Measurements from ENCODE around the gene ZNF750. TPM values are rescaled to one million over a fixed set of nuclear protein-coding genes. Genes with fewer than 3 reads are reported as not detected.

Gene ZNF750
- polyA plus RNA-seq, 1 donor, result 1.5 TPM

- DNase-seq, result no peak
Observed at GRCh38 chr17:82813299-82814051, 26.3 kb downstream of the ZNF750 start.

GRCh38 chr17:82812601-82813000 lies 27.2 kb downstream of the ZNF750 start:
- DNase-seq, result no peak

GRCh38 chr17:82812058-82812457 lies 27.8 kb downstream of the ZNF750 start:
- DNase-seq, result no peak

- DNase-seq, result no peak
Observed at GRCh38 chr17:82810644-82811430, 29.0 kb downstream of the ZNF750 start.

- DNase-seq, result no peak
Observed at GRCh38 chr17:82808921-82809905, 30.6 kb downstream of the ZNF750 start.

GRCh38 chr17:82808006-82808405 lies 31.8 kb downstream of the ZNF750 start:
- DNase-seq, result no peak

GRCh38 chr17:82807562-82807961 lies 32.3 kb downstream of the ZNF750 start:
- no peak for DNase-seq

GRCh38 chr17:82807101-82807500 lies 32.7 kb downstream of the ZNF750 start:
- no peak for DNase-seq

GRCh38 chr17:82806645-82807044 lies 33.2 kb downstream of the ZNF750 start:
- no peak for DNase-seq

- no peak for DNase-seq
Observed at GRCh38 chr17:82805823-82806222, 34.0 kb downstream of the ZNF750 start.

- no peak for DNase-seq
Observed at GRCh38 chr17:82805254-82805653, 34.6 kb downstream of the ZNF750 start.

- no peak for DNase-seq
Observed at GRCh38 chr17:82804442-82805191, 35.2 kb downstream of the ZNF750 start.

- DNase-seq, result no peak
Observed at GRCh38 chr17:82803606-82804005, 36.2 kb downstream of the ZNF750 start.

- DNase-seq, result no peak
Observed at GRCh38 chr17:82803185-82803584, 36.6 kb downstream of the ZNF750 start.

GRCh38 chr17:82802075-82802780 lies 37.6 kb downstream of the ZNF750 start:
- no peak for DNase-seq

GRCh38 chr17:82801377-82801970 lies 38.3 kb downstream of the ZNF750 start:
- no peak for DNase-seq

GRCh38 chr17:82800885-82801284 lies 38.9 kb downstream of the ZNF750 start:
- DNase-seq, result no peak

- DNase-seq, result no peak
Observed at GRCh38 chr17:82799591-82799990, 40.2 kb downstream of the ZNF750 start.

- no peak for DNase-seq
Observed at GRCh38 chr17:82798752-82799151, 41.1 kb downstream of the ZNF750 start.

GRCh38 chr17:82797061-82797460 lies 42.8 kb downstream of the ZNF750 start:
- DNase-seq, result no peak

All from left kidney (tissue), 2 donors.